ENCODE data around the gene EMP1.

EMP1 gene

GRCh38 chr12:13178568-13179210 is 17.8 kb upstream of the EMP1 start:
- DNase-seq, result no peak
- peaks cover 12 to 18% of the 10 kb centered on the region in 2 donors for H3K4me1 Mint-ChIP-seq (ENCODE audit: low read depth in 2 of 2)
- no peak for ATAC-seq (replicated peaks)
- no peaks in the 10 kb centered on the region for H3K36me3 Mint-ChIP-seq (ENCODE audit: insufficient read depth)
- peaks cover 47 to 57% of the 10 kb centered on the region in 2 donors for H3K27me3 Mint-ChIP-seq
- peak overlapping the region; percentile 72 to 73 for H3K4me3 Mint-ChIP-seq
- H3K27ac Mint-ChIP-seq, result peak overlapping the region in 1 of 2 donors; percentile 72
- no peaks in the 10 kb centered on the region for H3K9me3 Mint-ChIP-seq

- H3K27ac Mint-ChIP-seq, result peak overlapping the region; percentile 69 to 72
- H3K4me3 Mint-ChIP-seq, result peak overlapping the region; percentile 72 to 73
- H3K9me3 Mint-ChIP-seq, result no peaks in the 10 kb centered on the region
- H3K27me3 Mint-ChIP-seq, result peaks cover 54 to 64% of the 10 kb centered on the region in 2 donors
- DNase-seq (peak; percentile 7 to 21 (median 19)), ATAC-seq (replicated peaks) (peak; percentile 90)
- H3K4me1 Mint-ChIP-seq (ENCODE audit: low read depth in 2 of 2), result peaks cover 12 to 18% of the 10 kb centered on the region in 2 donors
- no peaks in the 10 kb centered on the region for H3K36me3 Mint-ChIP-seq (ENCODE audit: insufficient read depth)
These were observed 17.1 kb upstream of the EMP1 start for GRCh38 chr12:13179211-13180074.

GRCh38 chr12:13181375-13182070 is 15.0 kb upstream of the EMP1 start:
- no peak overlapping the region for H3K4me3 Mint-ChIP-seq
- H3K27me3 Mint-ChIP-seq, result peaks cover 50 to 77% of the 10 kb centered on the region in 2 donors
- peaks cover 3% of the 10 kb centered on the region for H3K36me3 Mint-ChIP-seq (ENCODE audit: insufficient read depth)
- DNase-seq (no peak), ATAC-seq (replicated peaks) (no peak)
- H3K4me1 Mint-ChIP-seq (ENCODE audit: low read depth in 2 of 2), result peaks cover 12 to 18% of the 10 kb centered on the region in 2 donors
- no peaks in the 10 kb centered on the region for H3K9me3 Mint-ChIP-seq
- H3K27ac Mint-ChIP-seq, result no peak overlapping the region

DNA sequence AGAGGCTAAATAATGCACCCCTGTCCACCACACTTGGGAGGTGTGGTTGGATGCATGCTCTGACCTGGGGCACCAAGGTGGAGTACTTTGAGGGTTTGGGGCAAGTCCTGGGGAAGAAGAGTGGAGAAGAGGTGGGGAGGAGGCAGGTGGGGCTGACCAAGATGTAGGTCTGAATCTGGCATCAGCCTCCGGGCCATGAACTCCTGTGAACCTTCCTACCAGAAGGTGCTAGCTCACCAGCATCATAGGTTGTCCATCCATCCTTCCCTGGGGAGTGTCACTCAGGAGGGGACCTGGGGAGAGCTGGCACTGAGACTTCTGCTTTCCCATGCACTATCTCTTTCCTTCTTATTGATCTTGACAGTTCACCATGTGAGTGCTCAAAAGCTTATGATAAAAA is 13.6 kb upstream of the EMP1 start:
- H3K9me3 Mint-ChIP-seq, result no peaks in the 10 kb centered on the region
- H3K36me3 Mint-ChIP-seq (ENCODE audit: insufficient read depth), result peaks cover 3% of the 10 kb centered on the region
- H3K4me3 Mint-ChIP-seq, result no peak overlapping the region
- DNase-seq (no peak), ATAC-seq (replicated peaks) (no peak)
- H3K27me3 Mint-ChIP-seq, result peaks cover 50 to 81% of the 10 kb centered on the region in 2 donors
- no peak overlapping the region for H3K27ac Mint-ChIP-seq
- peaks cover 12 to 14% of the 10 kb centered on the region in 2 donors for H3K4me1 Mint-ChIP-seq (ENCODE audit: low read depth in 2 of 2)

DNA sequence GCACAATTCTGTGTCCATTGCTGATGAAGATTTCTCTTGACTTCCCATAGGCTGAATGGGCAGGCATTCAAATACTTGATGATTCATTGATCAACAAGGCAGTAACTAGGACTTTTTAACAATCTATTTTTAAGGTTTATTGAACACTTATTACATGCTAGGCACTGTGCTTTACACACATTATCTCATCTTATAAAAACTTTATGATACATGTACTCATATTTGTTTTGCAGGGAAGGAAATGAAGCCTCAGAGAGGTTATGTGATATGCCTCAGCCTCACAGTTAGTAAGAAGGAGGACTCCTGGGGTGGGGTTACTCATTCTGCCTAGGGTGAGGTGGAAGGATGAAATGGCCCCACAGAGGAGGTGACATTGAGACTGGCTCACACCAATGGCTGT is 12.9 kb upstream of the EMP1 start:
- Mint-ChIP-seq H3K27ac (no peak overlapping the region), H3K36me3 (ENCODE audit: insufficient read depth) (peaks cover 3% of the 10 kb centered on the region), H3K27me3 (peaks cover 53 to 83% of the 10 kb centered on the region in 2 donors), H3K4me3 (no peak overlapping the region), H3K4me1 (ENCODE audit: low read depth in 2 of 2) (peaks cover 10 to 12% of the 10 kb centered on the region in 2 donors), H3K9me3 (no peaks in the 10 kb centered on the region)
- ATAC-seq (replicated peaks) (no peak), DNase-seq (no peak)

DNA sequence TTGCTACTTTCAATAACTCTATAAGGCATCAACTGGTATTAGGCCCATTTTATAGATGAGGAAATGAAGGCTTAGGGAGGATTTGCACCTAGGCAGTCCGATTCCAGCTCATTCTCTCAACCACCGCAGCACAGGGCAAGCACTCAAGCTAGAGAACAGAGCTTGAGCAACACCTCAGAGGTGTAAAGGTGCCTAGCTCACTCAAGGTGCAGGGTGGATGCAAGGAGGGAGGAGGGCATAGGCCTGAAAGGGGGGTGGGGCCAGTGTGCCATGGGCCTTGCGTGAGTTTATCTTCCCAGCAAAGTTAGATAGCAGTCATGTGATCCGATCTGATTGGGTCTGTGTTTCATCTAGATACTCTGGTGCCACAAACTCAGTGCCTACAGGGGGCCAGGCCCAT is 10.2 kb upstream of the EMP1 start:
- peaks cover 3% of the 10 kb centered on the region for H3K36me3 Mint-ChIP-seq (ENCODE audit: insufficient read depth)
- no peak overlapping the region for H3K27ac Mint-ChIP-seq
- no peaks in the 10 kb centered on the region for H3K4me1 Mint-ChIP-seq (ENCODE audit: low read depth in 2 of 2)
- peaks cover 58 to 88% of the 10 kb centered on the region in 2 donors for H3K27me3 Mint-ChIP-seq
- DNase-seq (no peak), ATAC-seq (replicated peaks) (no peak)
- H3K9me3 Mint-ChIP-seq, result no peaks in the 10 kb centered on the region
- no peak overlapping the region for H3K4me3 Mint-ChIP-seq

DNA sequence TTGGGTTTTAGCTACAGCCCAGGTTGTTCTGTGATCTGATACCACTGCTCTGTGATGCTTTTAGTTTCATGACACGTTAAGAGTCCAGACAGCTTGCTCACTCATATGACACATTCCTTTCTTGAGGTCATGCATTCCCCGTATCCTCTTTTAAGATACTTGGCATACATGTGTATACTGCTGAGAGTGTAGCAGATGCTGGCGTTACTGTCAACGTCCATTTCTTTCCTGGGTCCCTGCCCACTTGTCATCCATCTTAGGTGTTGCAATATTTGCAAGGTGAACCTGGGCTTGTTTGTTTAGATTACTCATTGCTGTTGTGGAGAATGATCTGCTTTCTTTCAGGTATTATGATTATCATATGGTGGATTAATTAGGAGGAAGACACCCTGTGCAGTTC is 9.1 kb upstream of the EMP1 start:
- Mint-ChIP-seq H3K27ac (no peak overlapping the region), H3K9me3 (no peaks in the 10 kb centered on the region), H3K27me3 (peaks cover 62 to 86% of the 10 kb centered on the region in 2 donors), H3K4me3 (no peak overlapping the region), H3K4me1 (ENCODE audit: low read depth in 2 of 2) (no peaks in the 10 kb centered on the region), H3K36me3 (ENCODE audit: insufficient read depth) (peaks cover 3% of the 10 kb centered on the region)
- DNase-seq (no peak), ATAC-seq (replicated peaks) (no peak)

- DNase-seq (no peak), ATAC-seq (replicated peaks) (no peak)
- Mint-ChIP-seq H3K36me3 (ENCODE audit: insufficient read depth) (peaks cover 3% of the 10 kb centered on the region), H3K27ac (no peak overlapping the region), H3K4me3 (no peak overlapping the region), H3K9me3 (no peaks in the 10 kb centered on the region), H3K4me1 (ENCODE audit: low read depth in 2 of 2) (no peaks in the 10 kb centered on the region), H3K27me3 (peaks cover 56 to 69% of the 10 kb centered on the region in 2 donors)
These were observed 7.3 kb upstream of the EMP1 start for GRCh38 chr12:13189264-13189663.

DNA sequence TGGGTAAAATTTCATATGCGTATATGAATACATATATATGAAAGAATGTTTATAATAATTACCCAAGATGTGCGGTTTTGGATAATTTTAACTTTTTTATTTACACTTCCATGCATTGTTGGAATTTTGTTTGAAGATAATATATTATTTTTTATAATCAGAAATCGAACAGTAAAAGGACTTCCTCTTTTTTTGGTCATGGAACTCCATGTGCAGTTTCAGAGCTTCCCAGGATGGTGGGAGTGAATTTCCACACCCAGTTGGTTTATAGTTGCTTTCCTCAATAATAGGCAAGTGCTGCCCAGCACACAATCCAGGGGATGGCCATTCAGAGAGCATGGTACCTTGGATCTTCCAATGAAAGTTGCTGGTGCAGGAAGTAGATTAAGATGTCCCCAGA is 6.3 kb upstream of the EMP1 start:
- Mint-ChIP-seq H3K4me3 (no peak overlapping the region), H3K27me3 (peaks cover 47 to 61% of the 10 kb centered on the region in 2 donors)
- no peak for ATAC-seq (replicated peaks)

DNA sequence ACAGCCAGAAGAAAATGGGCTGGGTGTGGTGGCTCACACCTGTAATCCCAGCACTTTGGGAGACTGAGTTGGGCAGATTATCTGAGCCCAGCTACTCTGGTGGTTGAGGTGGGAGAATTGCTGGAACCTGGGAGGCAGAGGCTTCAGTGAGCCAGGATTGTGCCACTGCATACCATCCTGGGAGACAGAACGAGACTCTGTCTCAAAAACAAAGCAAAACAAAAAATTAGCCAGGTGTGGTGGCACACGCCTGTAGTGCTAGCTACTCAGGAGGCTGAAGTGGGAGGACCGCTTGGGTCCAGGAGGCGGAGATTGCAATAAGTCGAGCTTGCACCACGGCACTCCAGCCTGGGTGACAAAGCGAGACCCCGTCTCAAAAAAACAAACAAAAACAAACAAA is 3.8 kb upstream of the EMP1 start:
- no peak overlapping the region for H3K4me3 Mint-ChIP-seq
- no peak for DNase-seq
- peaks cover 44 to 47% of the 10 kb centered on the region in 2 donors for H3K27me3 Mint-ChIP-seq
- H3K36me3 Mint-ChIP-seq (ENCODE audit: insufficient read depth), result no peaks in the 10 kb centered on the region
- no peaks in the 10 kb centered on the region for H3K9me3 Mint-ChIP-seq
- no peak overlapping the region for H3K27ac Mint-ChIP-seq
- H3K4me1 Mint-ChIP-seq (ENCODE audit: low read depth in 2 of 2), result peaks cover 13 to 19% of the 10 kb centered on the region in 2 donors
- no peak for ATAC-seq (replicated peaks)

More for the DNA sequence above, 6.3 kb upstream of the EMP1 start:
- H3K27ac Mint-ChIP-seq, result no peak overlapping the region
- H3K9me3 Mint-ChIP-seq, result no peaks in the 10 kb centered on the region
- peaks cover 0 to 2% of the 10 kb centered on the region in 2 donors for H3K4me1 Mint-ChIP-seq (ENCODE audit: low read depth in 2 of 2)
- H3K36me3 Mint-ChIP-seq (ENCODE audit: insufficient read depth), result peaks cover 3% of the 10 kb centered on the region
- no peak for DNase-seq

DNA sequence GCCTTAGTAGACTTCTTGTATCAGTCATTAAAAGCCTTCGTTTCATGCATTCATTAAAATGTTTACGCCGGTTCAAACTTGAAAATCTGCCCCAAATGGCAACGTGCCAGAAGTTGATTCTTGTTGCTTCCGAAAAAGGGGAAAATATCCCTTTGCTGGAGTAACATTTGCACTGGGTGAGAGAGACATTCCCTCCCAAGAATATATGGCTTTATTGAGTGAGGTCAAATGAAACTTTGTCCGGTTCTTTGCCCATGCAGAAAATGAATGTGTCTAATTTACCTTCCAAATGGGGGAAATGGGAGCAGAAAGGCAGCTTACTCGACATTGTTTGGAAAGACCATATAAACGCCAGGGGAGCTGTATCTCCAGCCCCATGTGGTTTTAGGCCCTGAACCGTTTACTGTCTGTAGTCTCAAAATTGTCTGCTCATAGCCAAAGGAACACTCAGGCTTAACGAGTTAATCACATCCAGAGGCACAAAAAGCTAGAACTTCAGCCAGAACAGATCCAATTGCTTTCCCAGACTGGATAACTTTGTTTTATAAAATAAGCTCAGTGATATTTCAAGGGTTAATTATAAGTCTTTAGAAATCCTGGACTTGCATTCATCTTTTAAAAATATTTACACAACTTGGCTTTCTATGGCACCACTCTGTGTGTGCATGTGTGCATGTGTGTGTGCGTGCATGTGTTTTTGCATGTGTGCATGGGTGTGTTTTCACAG is 2.9 kb upstream of the EMP1 start:
- Mint-ChIP-seq H3K36me3 (ENCODE audit: insufficient read depth) (no peaks in the 10 kb centered on the region), H3K4me1 (ENCODE audit: low read depth in 2 of 2) (peaks cover 13 to 19% of the 10 kb centered on the region in 2 donors), H3K9me3 (no peaks in the 10 kb centered on the region), H3K4me3 (no peak overlapping the region), H3K27ac (no peak overlapping the region), H3K27me3 (peaks cover 37% of the 10 kb centered on the region in 2 donors)
- ATAC-seq (replicated peaks), result no peak
- DNase-seq, result no peak

GRCh38 chr12:13194401-13195110 is 2.0 kb upstream of the EMP1 start:
- ATAC-seq (replicated peaks) (no peak), DNase-seq (no peak)
- Mint-ChIP-seq H3K4me3 (no peak overlapping the region), H3K36me3 (ENCODE audit: insufficient read depth) (no peaks in the 10 kb centered on the region), H3K9me3 (no peaks in the 10 kb centered on the region), H3K27ac (no peak overlapping the region), H3K27me3 (peaks cover 30 to 33% of the 10 kb centered on the region in 2 donors), H3K4me1 (ENCODE audit: low read depth in 2 of 2) (peaks cover 13 to 19% of the 10 kb centered on the region in 2 donors)

Measured in effector memory CD8-positive, alpha-beta T cell (primary cell).